Measurements from ENCODE around the gene NRXN3. TPM values are rescaled to one million over a fixed set of nuclear protein-coding genes. Genes with fewer than 3 reads are reported as not detected.
A peak's percentile ranks its signal among the peaks of the same experiment; 100 is the strongest.

NRXN3 gene
- total and polyA plus RNA-seq, 2 donors (not counting 1 experiment from before 2014, with no cell fraction given), result 0.83 to 34.6 TPM

DNA sequence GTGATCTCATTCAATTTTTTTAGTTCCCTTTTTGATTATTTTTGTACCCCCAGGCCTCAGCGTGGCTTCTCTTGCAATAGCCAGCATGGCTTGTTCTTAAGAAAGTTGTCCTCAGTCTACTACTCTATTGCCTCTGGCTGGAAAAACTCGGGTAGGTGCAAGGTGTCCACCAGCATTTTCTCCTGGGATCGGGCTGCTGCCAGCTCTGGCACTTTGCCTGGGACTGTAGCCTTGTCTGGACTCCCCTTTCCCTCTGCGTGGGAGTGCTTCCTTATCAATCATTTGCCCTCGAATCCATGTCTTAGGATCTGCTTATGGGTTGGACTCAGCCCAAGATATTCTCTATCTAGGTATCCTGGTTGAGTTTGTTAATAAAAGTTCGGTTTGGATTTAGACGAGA lies 1267.8 kb downstream of the NRXN3 start:
- no peaks in the 10 kb centered on the region for H3K9me3 ChIP-seq (ENCODE audit: control insufficient read depth, insufficient read depth, low read depth, low read length)
- H3K36me3 ChIP-seq (ENCODE audit: control insufficient read depth, insufficient read depth, low read length), result no peaks in the 10 kb centered on the region
- DNase-seq (ENCODE audit: low read depth in 2 of 2), result no peak
- no peak overlapping the region for H3K9ac ChIP-seq (ENCODE audit: insufficient read depth, low read length)
- TF ChIP-seq, protein P1, sequence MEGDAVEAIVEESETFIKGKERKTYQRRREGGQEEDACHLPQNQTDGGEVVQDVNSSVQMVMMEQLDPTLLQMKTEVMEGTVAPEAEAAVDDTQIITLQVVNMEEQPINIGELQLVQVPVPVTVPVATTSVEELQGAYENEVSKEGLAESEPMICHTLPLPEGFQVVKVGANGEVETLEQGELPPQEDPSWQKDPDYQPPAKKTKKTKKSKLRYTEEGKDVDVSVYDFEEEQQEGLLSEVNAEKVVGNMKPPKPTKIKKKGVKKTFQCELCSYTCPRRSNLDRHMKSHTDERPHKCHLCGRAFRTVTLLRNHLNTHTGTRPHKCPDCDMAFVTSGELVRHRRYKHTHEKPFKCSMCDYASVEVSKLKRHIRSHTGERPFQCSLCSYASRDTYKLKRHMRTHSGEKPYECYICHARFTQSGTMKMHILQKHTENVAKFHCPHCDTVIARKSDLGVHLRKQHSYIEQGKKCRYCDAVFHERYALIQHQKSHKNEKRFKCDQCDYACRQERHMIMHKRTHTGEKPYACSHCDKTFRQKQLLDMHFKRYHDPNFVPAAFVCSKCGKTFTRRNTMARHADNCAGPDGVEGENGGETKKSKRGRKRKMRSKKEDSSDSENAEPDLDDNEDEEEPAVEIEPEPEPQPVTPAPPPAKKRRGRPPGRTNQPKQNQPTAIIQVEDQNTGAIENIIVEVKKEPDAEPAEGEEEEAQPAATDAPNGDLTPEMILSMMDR (conservative IDR thresholded peaks at IDR 0.05 in 1 of 2, IDR thresholded peaks at IDR 0.05 in 1 of 2; ENCODE audit: low read depth in 1 of 2, low read length in 2 of 2), result no peak
- TF ChIP-seq EZH2 (IDR thresholded peaks at IDR 0.05; ENCODE audit: low read length, missing control alignments), result no peak
- H4K20me1 ChIP-seq (ENCODE audit: control insufficient read depth, extremely low read depth, insufficient read depth, low read length), result no peaks in the 10 kb centered on the region
- no peaks in the 10 kb centered on the region for H3K79me2 ChIP-seq (ENCODE audit: control insufficient read depth, insufficient read depth, low read length)
- no peaks in the 10 kb centered on the region for H3K27me3 ChIP-seq (ENCODE audit: control insufficient read depth, insufficient read depth, low read length)
- H2AFZ ChIP-seq (ENCODE audit: low read length), result no peak overlapping the region
- H3K4me2 ChIP-seq (ENCODE audit: extremely low read depth, insufficient read depth, low read length), result no peak overlapping the region
- no peak overlapping the region for H3K27ac ChIP-seq (ENCODE audit: insufficient read depth, low read length)
- no peak overlapping the region for H3K4me3 ChIP-seq (replicated peaks in 1 of 4; ENCODE audit: control extremely low read depth in 1 of 4, insufficient read depth in 1 of 4, low read depth in 3 of 4, low read length in 4 of 4)
- H3K4me1 ChIP-seq (ENCODE audit: control insufficient read depth, extremely low read depth, insufficient read depth, low read length), result no peaks in the 10 kb centered on the region

DNA sequence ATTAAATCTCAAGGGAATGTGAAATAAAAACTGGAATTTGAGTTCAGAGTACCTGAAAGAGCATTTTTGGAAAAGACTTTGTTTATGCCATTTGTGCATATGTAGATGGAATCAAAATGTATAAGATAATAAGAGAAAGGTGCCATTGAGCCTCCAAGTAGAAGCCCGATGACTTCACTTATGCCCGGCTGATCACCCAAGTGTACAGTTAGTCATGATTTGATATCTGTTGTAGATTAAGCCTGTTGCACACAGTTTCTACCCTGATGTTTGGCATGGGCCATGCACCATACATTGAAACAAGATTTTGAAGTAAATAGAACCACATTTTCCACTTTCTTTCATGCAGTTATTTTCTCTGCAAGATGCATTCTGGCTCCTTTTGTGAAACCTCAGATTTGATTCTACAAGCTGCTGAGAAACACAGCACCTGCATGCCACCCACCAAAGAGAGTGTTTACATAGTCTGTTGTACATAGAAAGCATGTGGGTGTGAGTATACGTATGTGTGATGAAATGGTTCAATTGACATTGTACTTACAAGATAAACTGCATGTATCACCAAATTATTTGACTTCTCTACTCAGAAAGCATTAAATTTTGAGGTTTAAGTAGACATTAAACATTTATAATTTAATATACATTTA lies 1268.6 kb downstream of the NRXN3 start:
- Histone ChIP-seq H4K20me1 (ENCODE audit: control insufficient read depth, extremely low read depth, insufficient read depth, low read length) (no peaks in the 10 kb centered on the region), H3K4me1 (ENCODE audit: control insufficient read depth, extremely low read depth, insufficient read depth, low read length) (no peaks in the 10 kb centered on the region), H3K9me3 (ENCODE audit: control insufficient read depth, insufficient read depth, low read depth, low read length) (no peaks in the 10 kb centered on the region), H3K36me3 (ENCODE audit: control insufficient read depth, insufficient read depth, low read length) (no peaks in the 10 kb centered on the region), H3K27me3 (ENCODE audit: control insufficient read depth, insufficient read depth, low read length) (no peaks in the 10 kb centered on the region), H3K79me2 (ENCODE audit: control insufficient read depth, insufficient read depth, low read length) (no peaks in the 10 kb centered on the region), H2AFZ (ENCODE audit: low read length) (no peak overlapping the region), H3K9ac (ENCODE audit: insufficient read depth, low read length) (no peak overlapping the region), H3K27ac (ENCODE audit: insufficient read depth, low read length) (no peak overlapping the region), H3K4me3 (replicated peaks in 1 of 4; ENCODE audit: control extremely low read depth in 1 of 4, insufficient read depth in 1 of 4, low read depth in 3 of 4, low read length in 4 of 4) (no peak overlapping the region), H3K4me2 (ENCODE audit: extremely low read depth, insufficient read depth, low read length) (no peak overlapping the region)
- TF ChIP-seq, protein P1 (conservative IDR thresholded peaks at IDR 0.05 in 1 of 2, IDR thresholded peaks at IDR 0.05 in 1 of 2; ENCODE audit: low read depth in 1 of 2, low read length in 2 of 2), result no peak
- no peak for TF ChIP-seq EZH2 (IDR thresholded peaks at IDR 0.05; ENCODE audit: low read length, missing control alignments)
- no peak for DNase-seq (ENCODE audit: low read depth in 2 of 2)

DNA sequence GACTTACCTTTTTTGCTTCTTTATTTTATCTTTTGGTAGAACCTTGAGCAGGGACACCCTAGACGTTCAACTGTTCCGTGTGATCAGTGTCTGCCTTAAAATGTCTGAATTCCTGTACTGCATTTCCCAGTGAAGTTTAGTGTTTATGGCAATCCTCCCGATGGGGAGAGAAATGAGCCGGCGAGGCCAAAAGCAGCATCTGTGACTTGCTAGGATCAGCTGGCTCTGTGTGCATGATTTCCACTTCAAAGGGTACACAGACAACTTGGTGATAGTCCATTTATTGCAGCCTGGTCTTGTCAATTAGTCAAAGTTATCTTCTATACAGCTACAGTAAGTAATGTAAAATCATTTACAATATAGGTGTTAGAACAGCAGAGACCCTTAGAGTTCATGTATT lies 1272.6 kb downstream of the NRXN3 start:
- no peaks in the 10 kb centered on the region for H3K27me3 ChIP-seq (ENCODE audit: control insufficient read depth, insufficient read depth, low read length)
- no peaks in the 10 kb centered on the region for H3K36me3 ChIP-seq (ENCODE audit: control insufficient read depth, insufficient read depth, low read length)
- TF ChIP-seq, protein P1 (conservative IDR thresholded peaks at IDR 0.05 in 1 of 2, IDR thresholded peaks at IDR 0.05 in 1 of 2; ENCODE audit: low read depth in 1 of 2, low read length in 2 of 2), result no peak
- no peak for TF ChIP-seq EZH2 (IDR thresholded peaks at IDR 0.05; ENCODE audit: low read length, missing control alignments)
- no peak overlapping the region for H3K4me2 ChIP-seq (ENCODE audit: extremely low read depth, insufficient read depth, low read length)
- no peaks in the 10 kb centered on the region for H4K20me1 ChIP-seq (ENCODE audit: control insufficient read depth, extremely low read depth, insufficient read depth, low read length)
- no peak overlapping the region for H3K27ac ChIP-seq (ENCODE audit: insufficient read depth, low read length)
- H3K9me3 ChIP-seq (ENCODE audit: control insufficient read depth, insufficient read depth, low read depth, low read length), result no peaks in the 10 kb centered on the region
- H3K79me2 ChIP-seq (ENCODE audit: control insufficient read depth, insufficient read depth, low read length), result no peaks in the 10 kb centered on the region
- no peaks in the 10 kb centered on the region for H3K4me1 ChIP-seq (ENCODE audit: control insufficient read depth, extremely low read depth, insufficient read depth, low read length)
- H2AFZ ChIP-seq (ENCODE audit: low read length), result no peak overlapping the region
- no peak overlapping the region for H3K9ac ChIP-seq (ENCODE audit: insufficient read depth, low read length)
- no peak overlapping the region for H3K4me3 ChIP-seq (replicated peaks in 1 of 4; ENCODE audit: control extremely low read depth in 1 of 4, insufficient read depth in 1 of 4, low read depth in 3 of 4, low read length in 4 of 4)
- DNase-seq (ENCODE audit: low read depth in 2 of 2), result peak in 1 of 2 donors; percentile 9

Data from fibroblast of lung (primary cell).